Keratinocyte (primary cell): ENCODE data around the gene CCL18.

Experiments used
- EZH2 ChIP-seq: IDR thresholded peaks from one replicate; pipeline ENCODE4 v1.6.1; 2012; ENCODE audit warnings: inconsistent platforms, mild to moderate bottlenecking, low read length, moderate library complexity
- TF ChIP-seq, protein P1 (sequence below), 3 experiments: IDR thresholded peaks in 1 of 3; conservative IDR thresholded peaks in 1 of 3; optimal IDR thresholded peaks in 1 of 3; 2 replicates in 2 of 3; 3 replicates in 1 of 3; pipeline versions ENCODE3 to v1.5.1; 2011; ENCODE audit warnings: low read length in 3 of 3, mild to moderate bottlenecking in 3 of 3, moderate library complexity in 2 of 3, control low read depth in 1 of 3, inconsistent platforms in 1 of 3; ENCODE audit not compliant: insufficient read depth in 2 of 3; ENCODE audit errors: extremely low read depth in 1 of 3

DNA sequence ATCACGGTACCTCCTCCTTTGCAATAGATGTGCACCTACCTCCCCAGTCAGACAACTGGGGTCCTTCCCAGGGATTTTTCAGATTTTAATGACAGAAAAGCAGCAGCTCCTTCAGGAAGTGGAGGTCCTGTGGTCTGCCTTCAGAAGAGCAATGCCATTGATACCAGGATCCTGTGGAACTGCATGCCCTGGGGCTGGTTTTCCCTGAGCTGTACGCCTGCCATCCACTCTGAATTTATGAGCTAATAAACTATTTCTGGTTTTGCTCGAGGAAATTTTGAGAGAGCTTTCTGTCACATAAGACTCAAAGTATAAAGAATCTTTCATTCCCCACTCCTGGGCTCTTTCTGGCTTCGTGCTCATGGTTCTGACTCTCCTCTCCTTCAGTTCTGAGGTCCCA lies 36.3 kb upstream of the CCL18 start:
- TF ChIP-seq, protein P1, sequence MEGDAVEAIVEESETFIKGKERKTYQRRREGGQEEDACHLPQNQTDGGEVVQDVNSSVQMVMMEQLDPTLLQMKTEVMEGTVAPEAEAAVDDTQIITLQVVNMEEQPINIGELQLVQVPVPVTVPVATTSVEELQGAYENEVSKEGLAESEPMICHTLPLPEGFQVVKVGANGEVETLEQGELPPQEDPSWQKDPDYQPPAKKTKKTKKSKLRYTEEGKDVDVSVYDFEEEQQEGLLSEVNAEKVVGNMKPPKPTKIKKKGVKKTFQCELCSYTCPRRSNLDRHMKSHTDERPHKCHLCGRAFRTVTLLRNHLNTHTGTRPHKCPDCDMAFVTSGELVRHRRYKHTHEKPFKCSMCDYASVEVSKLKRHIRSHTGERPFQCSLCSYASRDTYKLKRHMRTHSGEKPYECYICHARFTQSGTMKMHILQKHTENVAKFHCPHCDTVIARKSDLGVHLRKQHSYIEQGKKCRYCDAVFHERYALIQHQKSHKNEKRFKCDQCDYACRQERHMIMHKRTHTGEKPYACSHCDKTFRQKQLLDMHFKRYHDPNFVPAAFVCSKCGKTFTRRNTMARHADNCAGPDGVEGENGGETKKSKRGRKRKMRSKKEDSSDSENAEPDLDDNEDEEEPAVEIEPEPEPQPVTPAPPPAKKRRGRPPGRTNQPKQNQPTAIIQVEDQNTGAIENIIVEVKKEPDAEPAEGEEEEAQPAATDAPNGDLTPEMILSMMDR (optimal IDR thresholded peaks at IDR 0.05 in 1 of 3, IDR thresholded peaks at IDR 0.05 in 1 of 3, conservative IDR thresholded peaks at IDR 0.05 in 1 of 3; ENCODE audit: extremely low read depth in 1 of 3, insufficient read depth in 2 of 3, low read length in 3 of 3): no peak
- TF ChIP-seq EZH2: no peak
